Panc1 (cell line): Measurements from ENCODE around the gene HSD17B14. TPM values are rescaled to one million over a fixed set of nuclear protein-coding genes. Genes with fewer than 3 reads are reported as not detected.

Source experiments
- ATAC-seq: fragments of 200-7000 bp; cut with Tn5 transposase; 2 replicates; pipeline ENCODE4 v1.9.1; 2020; ENCODE audit warnings: mild to moderate bottlenecking, moderate library complexity
- BruUV-seq: library from RNA; stranded (reverse); fragments of 400-500 nt; replicated peaks from 2 replicates; lab custom pipeline; 2021; lab: Mats Ljungman, UMichigan
- CTCF ChIA-PET: fragments of 300-600 bp; sonication (Branson Sonifier 250); formaldehyde crosslinking; loops from one replicate; lab custom pipeline; 2022; ENCODE audit warnings: antibody characterized with exemption; lab: Charles Lee
- POLR2A ChIA-PET: fragments of 300-600 bp; sonication (Branson Sonifier 250); formaldehyde crosslinking; loops from one replicate; lab custom pipeline; 2022; ENCODE audit warnings: antibody characterized with exemption; lab: Charles Lee
- DNase-seq: peaks from one replicate; pipeline ENCODE4 v3.0.0-alpha.2; 2010; ENCODE audit warnings: low read depth, low spot score
- H3K27ac ChIP-seq: 2 replicates; pipeline ENCODE4 v1.5.1; 2011; ENCODE audit warnings: mild to moderate bottlenecking, low read length, inconsistent platforms
- H3K27me3 ChIP-seq: fragments of 200-500 bp; sonication (Bioruptor generic); 2 replicates; pipeline ENCODE4 v1.6.0; 2014; ENCODE audit warnings: low read length, inconsistent platforms; ENCODE audit not compliant: control insufficient read depth, insufficient read depth
- H3K36me3 ChIP-seq: fragments of 200-500 bp; sonication (Bioruptor generic); 2 replicates; pipeline ENCODE4 v1.5.1; 2014; ENCODE audit warnings: inconsistent platforms, mild to moderate bottlenecking, low read length, moderate library complexity; ENCODE audit not compliant: control insufficient read depth, insufficient read depth
- H3K4me1 ChIP-seq: 2 replicates; pipeline ENCODE4 v1.5.1; 2011; ENCODE audit warnings: inconsistent platforms, mild to moderate bottlenecking, low read length, moderate library complexity; ENCODE audit not compliant: control insufficient read depth, insufficient read depth
- H3K4me3 ChIP-seq, 2 experiments: 2 replicates each; pipeline ENCODE4 v1.5.1; 2011 to 2012; ENCODE audit warnings: low read depth in 2 of 2, low read length in 2 of 2, mild to moderate bottlenecking in 2 of 2, inconsistent platforms in 1 of 2, moderate library complexity in 1 of 2
- H3K9me3 ChIP-seq: fragments of 200-500 bp; sonication (Bioruptor generic); 2 replicates; pipeline ENCODE4 v1.5.1; 2014; ENCODE audit warnings: low read depth, mild to moderate bottlenecking, inconsistent platforms, low read length, moderate library complexity; ENCODE audit not compliant: control insufficient read depth, insufficient read depth
- POLR2AphosphoS5 ChIP-seq: IDR thresholded peaks from 2 replicates; pipeline ENCODE4 v1.6.1; 2012; ENCODE audit warnings: mild to moderate bottlenecking, low read depth, low read length, moderate library complexity
- SIN3A ChIP-seq: IDR thresholded peaks from 2 replicates; pipeline ENCODE4 v1.6.1; 2012; ENCODE audit warnings: low read depth, mild to moderate bottlenecking, low read length, moderate library complexity, borderline replicate concordance; ENCODE audit not compliant: insufficient read depth
- TCF7L2 ChIP-seq: IDR thresholded peaks from 2 replicates; pipeline ENCODE4 v1.6.1; 2011; ENCODE audit warnings: mild to moderate bottlenecking, low read depth, low read length, inconsistent platforms
- in situ Hi-C: cut with HindIII; loops from 2 replicates; pipeline ENCODE4 v1.10.0; 2016; ENCODE audit warnings: low sequenced_read_pairs, low pct_unique_long_range_greater_than_20kb
- intact Hi-C: fragments of 100-400 bp; cut with micrococcal nuclease; formaldehyde crosslinking; loops from one replicate; pipeline ENCODE4 v1.10.0; 2022; ENCODE audit not compliant: unreplicated experiment
- total RNA-seq: library from RNA; stranded (reverse); gene quantifications from one replicate; pipeline ENCODE4 v1.2.1, GENCODE V29; 2021; ENCODE audit not compliant: unreplicated experiment
- TF ChIP-seq, protein P1 (sequence below), 2 experiments: IDR thresholded peaks; 2 replicates each; pipeline ENCODE4 v1.6.1; 2011 to 2012; ENCODE audit warnings: low read depth in 2 of 2, control low read depth in 1 of 2, low read length in 1 of 2, mild to moderate bottlenecking in 1 of 2, moderate library complexity in 1 of 2; ENCODE audit not compliant: insufficient read depth in 1 of 2
- TF ChIP-seq, protein P2 (sequence below): fragments of 450-650 bp; IDR thresholded peaks from 2 replicates; pipeline ENCODE4 v1.5.1; 2017; ENCODE audit warnings: mild to moderate bottlenecking

The HSD17B14 gene
- total RNA-seq, 1 experiment from 2014 or later: 20.8 TPM

DNA sequence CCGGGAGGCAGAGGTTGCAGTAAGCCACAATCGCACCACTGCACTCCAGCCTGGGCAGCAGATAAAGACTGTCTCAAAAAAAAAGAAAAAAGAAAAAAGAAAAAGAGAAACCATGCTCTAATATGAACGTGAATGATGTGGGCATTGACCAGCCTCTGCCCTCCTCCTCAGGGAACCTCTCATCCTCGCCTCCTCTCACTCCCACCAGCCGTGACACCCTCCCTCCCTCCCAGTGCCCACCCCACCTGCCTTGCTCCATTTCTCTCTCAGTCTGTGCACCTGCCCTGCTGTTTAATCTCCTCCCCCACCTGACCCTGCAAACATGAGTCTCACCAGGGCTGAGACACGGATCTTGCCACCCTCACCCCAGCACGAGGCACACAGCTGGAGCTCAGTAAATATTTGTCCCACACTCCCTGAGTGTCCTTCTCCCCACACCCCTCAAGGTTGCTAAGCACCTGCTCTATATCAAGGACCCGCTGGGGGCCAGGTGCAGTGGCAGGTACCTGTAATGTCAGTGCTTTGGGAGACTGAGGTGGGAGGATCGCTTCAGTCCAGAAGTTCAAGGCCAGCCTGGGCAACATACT, 18.0 kb downstream of the HSD17B14 start:
- no TSS peak for BruUV-seq
- CTCF ChIA-PET: no interaction called here
- in situ Hi-C loops: no loop called here

GRCh38 chr19:48817585-48818124, 18.6 kb downstream of the HSD17B14 start:
- no peaks in the 10 kb centered on the region; the same call in 1 of the 2 replicates for H3K4me1 ChIP-seq
- ATAC-seq: no peak
- TF ChIP-seq SIN3A (no peak), TCF7L2 (no peak), POLR2AphosphoS5 (no peak)
- TF ChIP-seq, protein P1, sequence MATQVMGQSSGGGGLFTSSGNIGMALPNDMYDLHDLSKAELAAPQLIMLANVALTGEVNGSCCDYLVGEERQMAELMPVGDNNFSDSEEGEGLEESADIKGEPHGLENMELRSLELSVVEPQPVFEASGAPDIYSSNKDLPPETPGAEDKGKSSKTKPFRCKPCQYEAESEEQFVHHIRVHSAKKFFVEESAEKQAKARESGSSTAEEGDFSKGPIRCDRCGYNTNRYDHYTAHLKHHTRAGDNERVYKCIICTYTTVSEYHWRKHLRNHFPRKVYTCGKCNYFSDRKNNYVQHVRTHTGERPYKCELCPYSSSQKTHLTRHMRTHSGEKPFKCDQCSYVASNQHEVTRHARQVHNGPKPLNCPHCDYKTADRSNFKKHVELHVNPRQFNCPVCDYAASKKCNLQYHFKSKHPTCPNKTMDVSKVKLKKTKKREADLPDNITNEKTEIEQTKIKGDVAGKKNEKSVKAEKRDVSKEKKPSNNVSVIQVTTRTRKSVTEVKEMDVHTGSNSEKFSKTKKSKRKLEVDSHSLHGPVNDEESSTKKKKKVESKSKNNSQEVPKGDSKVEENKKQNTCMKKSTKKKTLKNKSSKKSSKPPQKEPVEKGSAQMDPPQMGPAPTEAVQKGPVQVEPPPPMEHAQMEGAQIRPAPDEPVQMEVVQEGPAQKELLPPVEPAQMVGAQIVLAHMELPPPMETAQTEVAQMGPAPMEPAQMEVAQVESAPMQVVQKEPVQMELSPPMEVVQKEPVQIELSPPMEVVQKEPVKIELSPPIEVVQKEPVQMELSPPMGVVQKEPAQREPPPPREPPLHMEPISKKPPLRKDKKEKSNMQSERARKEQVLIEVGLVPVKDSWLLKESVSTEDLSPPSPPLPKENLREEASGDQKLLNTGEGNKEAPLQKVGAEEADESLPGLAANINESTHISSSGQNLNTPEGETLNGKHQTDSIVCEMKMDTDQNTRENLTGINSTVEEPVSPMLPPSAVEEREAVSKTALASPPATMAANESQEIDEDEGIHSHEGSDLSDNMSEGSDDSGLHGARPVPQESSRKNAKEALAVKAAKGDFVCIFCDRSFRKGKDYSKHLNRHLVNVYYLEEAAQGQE (IDR thresholded peaks at IDR 0.05; ENCODE audit: insufficient read depth in 1 of 2, low read depth in 2 of 2, low read length in 1 of 2): no peak
- TF ChIP-seq, protein P2, sequence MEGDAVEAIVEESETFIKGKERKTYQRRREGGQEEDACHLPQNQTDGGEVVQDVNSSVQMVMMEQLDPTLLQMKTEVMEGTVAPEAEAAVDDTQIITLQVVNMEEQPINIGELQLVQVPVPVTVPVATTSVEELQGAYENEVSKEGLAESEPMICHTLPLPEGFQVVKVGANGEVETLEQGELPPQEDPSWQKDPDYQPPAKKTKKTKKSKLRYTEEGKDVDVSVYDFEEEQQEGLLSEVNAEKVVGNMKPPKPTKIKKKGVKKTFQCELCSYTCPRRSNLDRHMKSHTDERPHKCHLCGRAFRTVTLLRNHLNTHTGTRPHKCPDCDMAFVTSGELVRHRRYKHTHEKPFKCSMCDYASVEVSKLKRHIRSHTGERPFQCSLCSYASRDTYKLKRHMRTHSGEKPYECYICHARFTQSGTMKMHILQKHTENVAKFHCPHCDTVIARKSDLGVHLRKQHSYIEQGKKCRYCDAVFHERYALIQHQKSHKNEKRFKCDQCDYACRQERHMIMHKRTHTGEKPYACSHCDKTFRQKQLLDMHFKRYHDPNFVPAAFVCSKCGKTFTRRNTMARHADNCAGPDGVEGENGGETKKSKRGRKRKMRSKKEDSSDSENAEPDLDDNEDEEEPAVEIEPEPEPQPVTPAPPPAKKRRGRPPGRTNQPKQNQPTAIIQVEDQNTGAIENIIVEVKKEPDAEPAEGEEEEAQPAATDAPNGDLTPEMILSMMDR: no peak
- no TSS peak for BruUV-seq
- in situ Hi-C loops (no loop called here), intact Hi-C loops (no loop called here)
- H3K4me3 ChIP-seq: no peak overlapping the region
- H3K9me3 ChIP-seq: no peaks in the 10 kb centered on the region
- no peak overlapping the region for H3K27ac ChIP-seq
- ChIA-PET CTCF (no interaction called here), POLR2A (no interaction called here)
- DNase-seq: no peak
- H3K36me3 ChIP-seq: no peaks in the 10 kb centered on the region
- no peaks in the 10 kb centered on the region for H3K27me3 ChIP-seq

More for the DNA sequence above, 18.0 kb downstream of the HSD17B14 start:
- Histone ChIP-seq H3K4me3 (no peak overlapping the region), H3K9me3 (no peaks in the 10 kb centered on the region), H3K27ac (no peak overlapping the region), H3K27me3 (no peaks in the 10 kb centered on the region), H3K36me3 (no peaks in the 10 kb centered on the region), H3K4me1 (no peaks in the 10 kb centered on the region; the same call in 1 of the 2 replicates)
- TF ChIP-seq POLR2AphosphoS5: no peak
- TF ChIP-seq, protein P1 (IDR thresholded peaks at IDR 0.05; ENCODE audit: insufficient read depth in 1 of 2, low read depth in 2 of 2, low read length in 1 of 2): no peak
- intact Hi-C loops: no loop called here
- ATAC-seq: no peak
- POLR2A ChIA-PET: no interaction called here
- DNase-seq: no peak
